EH (cell line): Measurements from ENCODE around the gene CYB5A.
A peak's percentile ranks its signal among the peaks of the same experiment; 100 is the strongest.

Source experiments
- DNase-seq: peaks from one replicate; pipeline ENCODE4 v3.0.0-alpha.2; 2015; ENCODE audit warnings: low read depth

Gene CYB5A

GRCh38 chr18:74204526-74205152 lies 87.1 kb downstream of the CYB5A start:
- peak; percentile 19 for DNase-seq

GRCh38 chr18:74203811-74204210 lies 88.0 kb downstream of the CYB5A start:
- DNase-seq, result no peak
